HG02981 (cell line): ENCODE data around the gene CYP4F22.
"Not testable (repeated sequence)": the region's sequence is repeated elsewhere in the genome, so short reads cannot be mapped to it uniquely, and the experiment has no call there.

Experiments
- ATAC-seq: cut with Tn5 transposase; IDR thresholded peaks from one replicate; pipeline ENCODE4 v1.9.1; 2021; ENCODE audit warnings: mild to moderate bottlenecking, moderate library complexity; ENCODE audit not compliant: unreplicated experiment

CYP4F22 gene

DNA sequence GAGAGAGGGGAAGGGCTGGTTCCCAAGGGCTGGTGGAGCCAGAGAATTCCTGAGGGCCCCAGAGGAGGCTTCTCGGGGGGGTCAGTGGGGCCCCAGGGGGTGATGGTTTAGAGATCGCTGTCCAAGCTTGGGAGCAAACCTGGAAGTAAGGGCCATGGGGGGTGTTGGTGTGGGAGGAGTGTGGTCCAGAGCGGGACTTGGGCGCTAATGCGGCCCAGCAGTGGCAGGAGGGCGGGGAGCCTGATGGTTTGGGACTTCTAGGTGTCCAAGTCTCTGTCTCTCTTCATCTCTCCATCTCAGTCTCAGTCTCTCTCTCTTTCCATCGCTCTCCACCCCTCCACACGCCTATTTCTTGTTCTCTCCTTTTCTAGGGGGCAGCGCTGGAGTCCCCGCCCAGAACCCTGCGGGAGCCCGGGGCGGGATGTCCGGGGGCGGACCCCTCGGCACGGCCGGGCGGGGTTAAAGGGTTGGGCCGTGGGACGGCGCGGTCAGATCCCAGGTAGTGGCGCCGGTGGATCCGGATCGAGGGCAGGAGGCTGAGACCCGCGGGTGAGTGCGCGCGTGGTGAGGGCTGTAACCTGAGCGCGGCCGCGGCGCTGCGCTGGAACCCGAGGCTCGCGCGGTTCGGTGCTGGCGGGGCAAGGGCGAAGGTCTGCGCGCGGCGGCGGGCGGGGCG is at the start of gene CYP4F22:
Gene CYP4F22 (plus strand): TSS at position 491 of the 676 bp plus-strand sequence. CDS start 16,812 bp downstream, outside the sequence.
- ATAC-seq: no peak

GRCh38 chr19:15461694-15462093 is 46.6 kb upstream of the CYP4F22 start:
- no peak for ATAC-seq

GRCh38 chr19:15463861-15464371 is 44.4 kb upstream of the CYP4F22 start:
- no peak for ATAC-seq

- no peak for ATAC-seq
Measured at GRCh38 chr19:15464394-15465385, 43.6 kb upstream of the CYP4F22 start, which contains the start of gene RASAL3. Gene RASAL3 (minus strand): TSS chr19:15464544. CDS start chr19:15464358, 186 bp downstream.

- ATAC-seq: peak; percentile 56
Measured at GRCh38 chr19:15466851-15467733, 41.2 kb upstream of the CYP4F22 start.

- ATAC-seq: no peak
Measured at GRCh38 chr19:15467734-15468214, 40.6 kb upstream of the CYP4F22 start.

GRCh38 chr19:15468675-15469512 is 39.4 kb upstream of the CYP4F22 start:
- no peak for ATAC-seq

GRCh38 chr19:15469513-15470297 is 38.6 kb upstream of the CYP4F22 start:
- ATAC-seq: no peak

- no peak for ATAC-seq
Measured at GRCh38 chr19:15471639-15472101, 36.7 kb upstream of the CYP4F22 start.

GRCh38 chr19:15473821-15474220 is 34.5 kb upstream of the CYP4F22 start:
- not testable (repeated sequence) for ATAC-seq

- ATAC-seq: no peak
Measured at GRCh38 chr19:15475169-15475568, 33.2 kb upstream of the CYP4F22 start.

GRCh38 chr19:15475611-15476010 is 32.7 kb upstream of the CYP4F22 start:
- ATAC-seq: no peak

DNA sequence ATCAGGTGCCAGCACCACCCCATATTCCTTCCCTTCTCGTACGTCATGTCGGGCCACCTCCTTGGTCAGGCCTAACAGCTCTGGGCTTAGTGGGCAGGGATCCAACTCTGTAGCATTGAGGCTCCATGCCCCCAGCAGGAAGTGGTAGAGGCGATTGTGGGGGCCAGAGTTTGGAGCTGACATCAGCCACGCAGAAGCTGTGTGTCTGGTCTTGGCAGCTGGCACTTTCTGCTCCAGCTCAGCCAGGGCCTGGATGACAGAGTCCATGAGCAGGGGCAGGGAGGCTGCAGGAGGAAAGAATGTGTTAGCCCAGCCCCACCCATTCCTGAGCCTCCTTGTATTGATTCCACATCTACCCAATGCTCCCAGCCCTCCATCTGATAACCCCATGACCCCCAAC is 32.0 kb upstream of the CYP4F22 start:
- no peak for ATAC-seq

GRCh38 chr19:15479391-15480345 is 28.7 kb upstream of the CYP4F22 start, which contains the start of gene PGLYRP2:
Gene PGLYRP2 (minus strand): TSS chr19:15479501. CDS start chr19:15479371, 130 bp downstream.
- ATAC-seq: no peak

- ATAC-seq: not testable (repeated sequence)
Measured at GRCh38 chr19:15480996-15481395, 27.3 kb upstream of the CYP4F22 start.

DNA sequence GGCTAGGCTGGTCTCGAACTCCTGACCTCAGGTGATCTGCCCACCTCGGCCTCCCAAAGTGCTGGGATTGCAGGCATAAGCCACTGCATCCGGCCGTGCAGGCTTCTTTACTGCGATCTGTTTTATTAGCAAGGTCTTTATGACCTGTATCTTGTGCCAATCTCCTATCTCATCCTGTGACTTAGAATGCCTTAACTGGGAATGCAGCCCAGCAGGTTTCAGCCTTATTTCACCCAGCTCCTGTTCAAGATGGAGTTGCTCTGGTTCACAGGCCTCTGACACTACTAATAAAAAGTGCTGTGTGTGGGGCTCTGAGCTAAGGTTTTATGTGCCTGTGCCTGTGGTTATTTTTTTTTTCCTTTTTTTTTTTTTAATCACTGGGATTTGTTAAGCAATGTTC is 22.6 kb upstream of the CYP4F22 start:
- not testable (repeated sequence) for ATAC-seq

GRCh38 chr19:15487038-15487437 is 21.3 kb upstream of the CYP4F22 start:
- ATAC-seq: no peak
